Measurements from ENCODE around the gene SH3PXD2A. TPM values are rescaled to one million over a fixed set of nuclear protein-coding genes. Genes with fewer than 3 reads are reported as not detected.

Gene SH3PXD2A
- total RNA-seq, 2 experiments from 2014 or later: 12.4 to 14.5 TPM

GRCh38 chr10:103605359-103606096, 249.8 kb downstream of the SH3PXD2A start:
- H3K27me3 Mint-ChIP-seq: no peaks in the 10 kb centered on the region
- no peaks in the 10 kb centered on the region for H3K9me3 Mint-ChIP-seq (ENCODE audit: low read depth)
- peaks cover 4% of the 10 kb centered on the region for H3K36me3 Mint-ChIP-seq
- peak; percentile 42 for ATAC-seq
- CTCF ChIA-PET: interaction anchor here (0.5 to 4.9 kb wide), 22 partner anchors 9 to 280 kb away, joined by 3 to 72 read pairs (median 3); no protein-coding TSS in a partner anchor
- peak; percentile 62 for DNase-seq
- H3K27ac Mint-ChIP-seq: no peak overlapping the region
- peaks cover 2% of the 10 kb centered on the region for H3K4me1 Mint-ChIP-seq
- no peak overlapping the region for H3K4me3 Mint-ChIP-seq

- DNase-seq (no peak), ATAC-seq (no peak)
- H3K4me3 Mint-ChIP-seq: no peak overlapping the region
- peaks cover 4% of the 10 kb centered on the region for H3K36me3 Mint-ChIP-seq
- no peak overlapping the region for H3K27ac Mint-ChIP-seq
- H3K4me1 Mint-ChIP-seq: peaks cover 2% of the 10 kb centered on the region
- H3K9me3 Mint-ChIP-seq (ENCODE audit: low read depth): no peaks in the 10 kb centered on the region
- H3K27me3 Mint-ChIP-seq: no peaks in the 10 kb centered on the region
- CTCF ChIA-PET: interaction anchor here (1.1 to 4.9 kb wide), 3 partner anchors 10 to 83 kb away, joined by 3 to 72 read pairs (median 4); no protein-coding TSS in a partner anchor
These were observed 252.0 kb downstream of the SH3PXD2A start for GRCh38 chr10:103603382-103603781.

GRCh38 chr10:103602852-103603155, 252.6 kb downstream of the SH3PXD2A start:
- DNase-seq: no peak
- no peaks in the 10 kb centered on the region for H3K27me3 Mint-ChIP-seq
- H3K36me3 Mint-ChIP-seq: peaks cover 4% of the 10 kb centered on the region
- ATAC-seq: no peak
- H3K4me3 Mint-ChIP-seq: no peak overlapping the region
- H3K27ac Mint-ChIP-seq: no peak overlapping the region
- peaks cover 2% of the 10 kb centered on the region for H3K4me1 Mint-ChIP-seq
- no peaks in the 10 kb centered on the region for H3K9me3 Mint-ChIP-seq (ENCODE audit: low read depth)
- CTCF ChIA-PET: interaction anchor here (1.2 to 4.9 kb wide), 2 partner anchors 10 to 84 kb away, joined by 4 to 72 read pairs; no protein-coding TSS in a partner anchor

- Mint-ChIP-seq H3K27ac (no peak overlapping the region), H3K27me3 (no peaks in the 10 kb centered on the region), H3K4me3 (no peak overlapping the region), H3K9me3 (ENCODE audit: low read depth) (no peaks in the 10 kb centered on the region), H3K4me1 (peaks cover 2% of the 10 kb centered on the region), H3K36me3 (peaks cover 4% of the 10 kb centered on the region)
- CTCF ChIA-PET: interaction anchor here (1.2 to 4.9 kb wide), 2 partner anchors 9 to 84 kb away, joined by 4 to 72 read pairs; no protein-coding TSS in a partner anchor
- no peak for ATAC-seq
- no peak for DNase-seq
These were observed 253.1 kb downstream of the SH3PXD2A start for GRCh38 chr10:103602028-103602851.

- CTCF ChIA-PET: no interaction called here
These were observed 254.3 kb downstream of the SH3PXD2A start for GRCh38 chr10:103600956-103601569.

GRCh38 chr10:103600325-103600724, 255.1 kb downstream of the SH3PXD2A start:
- Mint-ChIP-seq H3K36me3 (no peaks in the 10 kb centered on the region), H3K27me3 (no peaks in the 10 kb centered on the region), H3K27ac (no peak overlapping the region), H3K9me3 (ENCODE audit: low read depth) (no peaks in the 10 kb centered on the region), H3K4me3 (no peak overlapping the region), H3K4me1 (peaks cover 2% of the 10 kb centered on the region)
- ATAC-seq (no peak), DNase-seq (no peak)
- CTCF ChIA-PET: interaction anchor here (2.4 kb wide), 1 partner anchor 86 kb away, joined by 16 read pairs; no protein-coding TSS in a partner anchor

More at GRCh38 chr10:103600956-103601569, 254.3 kb downstream of the SH3PXD2A start:
- H3K27ac Mint-ChIP-seq: no peak overlapping the region
- no peak for ATAC-seq
- no peak for DNase-seq
- peaks cover 2% of the 10 kb centered on the region for H3K4me1 Mint-ChIP-seq
- H3K27me3 Mint-ChIP-seq: no peaks in the 10 kb centered on the region
- H3K4me3 Mint-ChIP-seq: no peak overlapping the region
- H3K36me3 Mint-ChIP-seq: peaks cover 3% of the 10 kb centered on the region
- H3K9me3 Mint-ChIP-seq (ENCODE audit: low read depth): no peaks in the 10 kb centered on the region

- no peak overlapping the region for H3K27ac Mint-ChIP-seq
- no peaks in the 10 kb centered on the region for H3K9me3 Mint-ChIP-seq (ENCODE audit: low read depth)
- CTCF ChIA-PET: interaction anchor here (0.9 to 2.4 kb wide), 4 partner anchors 50 to 88 kb away, joined by 3 to 16 read pairs (median 4); no protein-coding TSS in a partner anchor
- H3K36me3 Mint-ChIP-seq: no peaks in the 10 kb centered on the region
- ATAC-seq (no peak), DNase-seq (no peak)
- no peaks in the 10 kb centered on the region for H3K27me3 Mint-ChIP-seq
- H3K4me1 Mint-ChIP-seq: peaks cover 2% of the 10 kb centered on the region
- no peak overlapping the region for H3K4me3 Mint-ChIP-seq
These were observed 255.5 kb downstream of the SH3PXD2A start for GRCh38 chr10:103599907-103600306.

GRCh38 chr10:103599211-103599610, 256.2 kb downstream of the SH3PXD2A start:
- no peaks in the 10 kb centered on the region for H3K9me3 Mint-ChIP-seq (ENCODE audit: low read depth)
- no peak for DNase-seq
- H3K27ac Mint-ChIP-seq: no peak overlapping the region
- H3K4me3 Mint-ChIP-seq: no peak overlapping the region
- CTCF ChIA-PET: interaction anchor here (0.7 to 2.4 kb wide), 6 partner anchors 27 to 89 kb away, joined by 3 to 16 read pairs (median 3); no protein-coding TSS in a partner anchor
- peaks cover 2% of the 10 kb centered on the region for H3K4me1 Mint-ChIP-seq
- H3K27me3 Mint-ChIP-seq: no peaks in the 10 kb centered on the region
- no peaks in the 10 kb centered on the region for H3K36me3 Mint-ChIP-seq
- no peak for ATAC-seq

GRCh38 chr10:103598654-103599115, 256.7 kb downstream of the SH3PXD2A start:
- H3K4me3 Mint-ChIP-seq: no peak overlapping the region
- peaks cover 2% of the 10 kb centered on the region for H3K4me1 Mint-ChIP-seq
- no peaks in the 10 kb centered on the region for H3K36me3 Mint-ChIP-seq
- no peaks in the 10 kb centered on the region for H3K9me3 Mint-ChIP-seq (ENCODE audit: low read depth)
- DNase-seq (no peak), ATAC-seq (no peak)
- no peak overlapping the region for H3K27ac Mint-ChIP-seq
- CTCF ChIA-PET: interaction anchor here (0.7 to 2.4 kb wide), 7 partner anchors 28 to 109 kb away, joined by 3 to 16 read pairs (median 3); no protein-coding TSS in a partner anchor
- no peaks in the 10 kb centered on the region for H3K27me3 Mint-ChIP-seq

- CTCF ChIA-PET: interaction anchor here (0.7 to 1.1 kb wide), 2 partner anchors 89 to 176 kb away, joined by 3 read pairs; no protein-coding TSS in a partner anchor
- H3K27ac Mint-ChIP-seq: no peak overlapping the region
- no peaks in the 10 kb centered on the region for H3K9me3 Mint-ChIP-seq (ENCODE audit: low read depth)
- peaks cover 2% of the 10 kb centered on the region for H3K4me1 Mint-ChIP-seq
- no peaks in the 10 kb centered on the region for H3K27me3 Mint-ChIP-seq
- no peak for ATAC-seq
- no peak for DNase-seq
- no peak overlapping the region for H3K4me3 Mint-ChIP-seq
- H3K36me3 Mint-ChIP-seq: no peaks in the 10 kb centered on the region
These were observed 258.4 kb downstream of the SH3PXD2A start for GRCh38 chr10:103597003-103597402.

GRCh38 chr10:103595933-103596726, 259.2 kb downstream of the SH3PXD2A start:
- H3K27me3 Mint-ChIP-seq: no peaks in the 10 kb centered on the region
- DNase-seq (no peak), ATAC-seq (no peak)
- no peak overlapping the region for H3K4me3 Mint-ChIP-seq
- H3K4me1 Mint-ChIP-seq: peaks cover 2% of the 10 kb centered on the region
- H3K36me3 Mint-ChIP-seq: no peaks in the 10 kb centered on the region
- CTCF ChIA-PET: no interaction called here
- no peak overlapping the region for H3K27ac Mint-ChIP-seq
- no peaks in the 10 kb centered on the region for H3K9me3 Mint-ChIP-seq (ENCODE audit: low read depth)

GRCh38 chr10:103593022-103593570, 262.3 kb downstream of the SH3PXD2A start:
- no peaks in the 10 kb centered on the region for H3K4me1 Mint-ChIP-seq
- CTCF ChIA-PET: interaction anchor here (0.6 to 2.0 kb wide), 22 partner anchors 9 to 1255 kb away, joined by 3 to 13 read pairs (median 3); partner anchors contain the start of gene ATP5MK
- no peaks in the 10 kb centered on the region for H3K27me3 Mint-ChIP-seq
- no peak for ATAC-seq
- no peaks in the 10 kb centered on the region for H3K36me3 Mint-ChIP-seq
- H3K9me3 Mint-ChIP-seq (ENCODE audit: low read depth): no peaks in the 10 kb centered on the region
- H3K4me3 Mint-ChIP-seq: no peak overlapping the region
- DNase-seq: no peak
- H3K27ac Mint-ChIP-seq: no peak overlapping the region

All from activated CD8-positive, alpha-beta memory T cell treated with anti-CD3 and anti-CD28 coated beads, Interleukin-2, amount 10 ng/mL, durations not matched to agents 7 days and 5 days (primary cell).